ENCODE results near the gene TMEM248.
"Not testable (repeated sequence)": the region's sequence is repeated elsewhere in the genome, so short reads cannot be mapped to it uniquely, and the experiment has no call there.

Gene TMEM248

GRCh38 chr7:66920769-66921395 lies at the start of gene TMEM248:
TMEM248 (plus strand) TSS chr7:66921225; CDS start chr7:66941866, 20,641 bp downstream.
- DNase-seq (ENCODE audit: low spot score): peak; percentile 95

GRCh38 chr7:66873476-66873875 lies 47.5 kb upstream of the TMEM248 start:
- DNase-seq (ENCODE audit: low spot score): no peak

- no peak for DNase-seq (ENCODE audit: low spot score)
Measured at GRCh38 chr7:66877577-66878300, 43.3 kb upstream of the TMEM248 start.

GRCh38 chr7:66878301-66878685 lies 42.7 kb upstream of the TMEM248 start:
- not testable (repeated sequence) for DNase-seq (ENCODE audit: low spot score)

GRCh38 chr7:66880053-66880452 lies 41.0 kb upstream of the TMEM248 start:
- no peak for DNase-seq (ENCODE audit: low spot score)

- not testable (repeated sequence) for DNase-seq (ENCODE audit: low spot score)
Measured at GRCh38 chr7:66880577-66880976, 40.4 kb upstream of the TMEM248 start.

- DNase-seq (ENCODE audit: low spot score): no peak
Measured at GRCh38 chr7:66883716-66884115, 37.3 kb upstream of the TMEM248 start.

- not testable (repeated sequence) for DNase-seq (ENCODE audit: low spot score)
Measured at GRCh38 chr7:66884556-66884955, 36.5 kb upstream of the TMEM248 start.

- no peak for DNase-seq (ENCODE audit: low spot score)
Measured at GRCh38 chr7:66886152-66886551, 34.9 kb upstream of the TMEM248 start.

GRCh38 chr7:66888223-66888622 lies 32.8 kb upstream of the TMEM248 start:
- not testable (repeated sequence) for DNase-seq (ENCODE audit: low spot score)

GRCh38 chr7:66894463-66895080 lies 26.5 kb upstream of the TMEM248 start:
- DNase-seq (ENCODE audit: low spot score): peak; percentile 54

GRCh38 chr7:66896441-66896840 lies 24.6 kb upstream of the TMEM248 start:
- DNase-seq (ENCODE audit: low spot score): no peak

GRCh38 chr7:66899552-66900280 lies 21.3 kb upstream of the TMEM248 start:
- DNase-seq (ENCODE audit: low spot score): no peak

GRCh38 chr7:66901941-66902843 lies 18.8 kb upstream of the TMEM248 start:
- no peak for DNase-seq (ENCODE audit: low spot score)

- DNase-seq (ENCODE audit: low spot score): no peak
Measured at GRCh38 chr7:66902844-66903180, 18.2 kb upstream of the TMEM248 start.

- no peak for DNase-seq (ENCODE audit: low spot score)
Measured at GRCh38 chr7:66903360-66904062, 17.5 kb upstream of the TMEM248 start.

- DNase-seq (ENCODE audit: low spot score): no peak
Measured at GRCh38 chr7:66904063-66904593, 16.9 kb upstream of the TMEM248 start.

GRCh38 chr7:66905278-66905677 lies 15.7 kb upstream of the TMEM248 start:
- DNase-seq (ENCODE audit: low spot score): no peak

- no peak for DNase-seq (ENCODE audit: low spot score)
Measured at GRCh38 chr7:66905689-66906088, 15.3 kb upstream of the TMEM248 start.

- DNase-seq (ENCODE audit: low spot score): no peak
Measured at GRCh38 chr7:66907731-66908130, 13.3 kb upstream of the TMEM248 start.

- not testable (repeated sequence) for DNase-seq (ENCODE audit: low spot score)
Measured at GRCh38 chr7:66908598-66908997, 12.4 kb upstream of the TMEM248 start.

Measured in D341Med (cell line).